Posterior cingulate gyrus (tissue), 11 donors: ENCODE measurements around the gene TRMT10C.
"Not testable (repeated sequence)": the region's sequence is repeated elsewhere in the genome, so short reads cannot be mapped to it uniquely, and the experiment has no call there.

Experiments used
- DNase-seq, 10 donors: peaks; one replicate each; pipeline versions ENCODE4 v3.0.0 to v3.0.0-alpha.2; 2020 to 2021; ENCODE audit warnings: mixed read lengths in 3 of 10
- intact Hi-C: fragments of 100-400 bp; cut with DNase I; formaldehyde crosslinking; loops from one replicate; pipeline ENCODE4 v1.15.1; 2023

TRMT10C gene

GRCh38 chr3:101544161-101544850 is 17.4 kb upstream of the TRMT10C start:
- intact Hi-C loops, result no loop called here
- no peak for DNase-seq

GRCh38 chr3:101548527-101549105 is 13.1 kb upstream of the TRMT10C start:
- intact Hi-C loops, result no loop called here

GRCh38 chr3:101549473-101549872 is 12.2 kb upstream of the TRMT10C start:
- intact Hi-C loops, result no loop called here

More at GRCh38 chr3:101548527-101549105, 13.1 kb upstream of the TRMT10C start:
- DNase-seq, result no peak

GRCh38 chr3:101551359-101552081 is 10.1 kb upstream of the TRMT10C start:
- peak in 3 of 10 donors; percentile 65 to 75 (median 67) for DNase-seq
- intact Hi-C loops, result not testable (repeated sequence)

More at GRCh38 chr3:101549473-101549872, 12.2 kb upstream of the TRMT10C start:
- DNase-seq, result no peak

GRCh38 chr3:101553381-101553780 is 8.3 kb upstream of the TRMT10C start:
- not testable (repeated sequence) for DNase-seq

GRCh38 chr3:101556064-101556463 is 5.6 kb upstream of the TRMT10C start:
- no peak for DNase-seq
- intact Hi-C loops, result no loop called here

More at GRCh38 chr3:101553381-101553780, 8.3 kb upstream of the TRMT10C start:
- intact Hi-C loops, result not testable (repeated sequence)

- no peak for DNase-seq
- intact Hi-C loops, result no loop called here
Observed at GRCh38 chr3:101567528-101568317, 6.1 kb downstream of the TRMT10C start.

GRCh38 chr3:101571028-101571895 is 9.6 kb downstream of the TRMT10C start:
- no peak for DNase-seq
- intact Hi-C loops, result loop anchor here (5.0 kb wide), 3 partner anchors 59 to 1169 kb away; partner anchors contain the start of genes LNP1, SENP7, TOMM70 and ZBTB11

- intact Hi-C loops, result loop anchor here (1.0 to 5.0 kb wide), 4 partner anchors 12 to 1171 kb away; partner anchors contain the start of genes LNP1, SENP7, TOMM70 and TRMT10C
- peak; percentile 98 to 100 (median 99) for DNase-seq
Observed at GRCh38 chr3:101573449-101574387, 12.1 kb downstream of the TRMT10C start, which contains the start of gene PCNP. PCNP (plus strand) TSS chr3:101574180; CDS start chr3:101574216, 36 bp downstream.

- intact Hi-C loops, result loop anchor here (1.0 to 5.0 kb wide), 4 partner anchors 13 to 1172 kb away; partner anchors contain the start of genes LNP1, SENP7, TOMM70 and TRMT10C
- DNase-seq, result peak in 6 of 10 donors; percentile 13 to 87 (median 27)
Observed at GRCh38 chr3:101574388-101575112, 12.9 kb downstream of the TRMT10C start.

- intact Hi-C loops, result no loop called here
Observed at GRCh38 chr3:101577286-101577685, 15.6 kb downstream of the TRMT10C start.

GRCh38 chr3:101588616-101589015 is 26.9 kb downstream of the TRMT10C start:
- intact Hi-C loops, result no loop called here
- no peak for DNase-seq

More at GRCh38 chr3:101577286-101577685, 15.6 kb downstream of the TRMT10C start:
- no peak for DNase-seq

GRCh38 chr3:101591071-101591470 is 29.4 kb downstream of the TRMT10C start:
- intact Hi-C loops, result no loop called here
- no peak for DNase-seq

- intact Hi-C loops, result no loop called here
- no peak for DNase-seq
Observed at GRCh38 chr3:101602731-101603130, 41.1 kb downstream of the TRMT10C start.

GRCh38 chr3:101603184-101603583 is 41.5 kb downstream of the TRMT10C start:
- no peak for DNase-seq

GRCh38 chr3:101605398-101605797 is 43.7 kb downstream of the TRMT10C start:
- DNase-seq, intact Hi-C loops: not testable (repeated sequence)

More at GRCh38 chr3:101603184-101603583, 41.5 kb downstream of the TRMT10C start:
- intact Hi-C loops, result no loop called here

GRCh38 chr3:101611023-101611422 is 49.4 kb downstream of the TRMT10C start:
- intact Hi-C loops, result no loop called here
- DNase-seq, result no peak
